Activated effector memory CD4-positive, alpha-beta T cell treated with Interleukin-2 at 50 U/mL for 16 hours (primary cell): ENCODE results near the gene TOP2A.

Experiments
- DNase-seq: peaks from one replicate; pipeline ENCODE4 v3.0.0-alpha.2; 2020

Gene TOP2A

GRCh38 chr17:40451420-40451819 lies 33.7 kb upstream of the TOP2A start:
- DNase-seq, result no peak

GRCh38 chr17:40450175-40450574 lies 32.5 kb upstream of the TOP2A start:
- no peak for DNase-seq

- no peak for DNase-seq
These were observed 31.1 kb upstream of the TOP2A start for GRCh38 chr17:40448639-40449261.

- no peak for DNase-seq
These were observed 30.5 kb upstream of the TOP2A start for GRCh38 chr17:40448213-40448638.

- no peak for DNase-seq
These were observed 30.1 kb upstream of the TOP2A start for GRCh38 chr17:40447806-40448205.

GRCh38 chr17:40447148-40447644 lies 29.5 kb upstream of the TOP2A start:
- DNase-seq, result no peak

- DNase-seq, result no peak
These were observed 28.2 kb upstream of the TOP2A start for GRCh38 chr17:40445751-40446468.

GRCh38 chr17:40443988-40444899 lies 26.5 kb upstream of the TOP2A start:
- no peak for DNase-seq

GRCh38 chr17:40443196-40443987 lies 25.7 kb upstream of the TOP2A start, which contains the start of gene IGFBP4:
IGFBP4 (plus strand) TSS chr17:40443450; CDS start chr17:40443736, 286 bp downstream.
- DNase-seq, result peak; percentile 60

GRCh38 chr17:40442392-40443195 lies 24.9 kb upstream of the TOP2A start:
- no peak for DNase-seq

GRCh38 chr17:40440166-40440565 lies 22.5 kb upstream of the TOP2A start:
- no peak for DNase-seq

- no peak for DNase-seq
These were observed 19.5 kb upstream of the TOP2A start for GRCh38 chr17:40437095-40437732.

GRCh38 chr17:40436636-40437035 lies 18.9 kb upstream of the TOP2A start:
- no peak for DNase-seq

- DNase-seq, result no peak
These were observed 16.1 kb upstream of the TOP2A start for GRCh38 chr17:40433551-40434415.

GRCh38 chr17:40432864-40433528 lies 15.3 kb upstream of the TOP2A start:
- no peak for DNase-seq

GRCh38 chr17:40431231-40431602 lies 13.5 kb upstream of the TOP2A start:
- DNase-seq, result no peak

GRCh38 chr17:40430272-40431230 lies 12.9 kb upstream of the TOP2A start:
- no peak for DNase-seq

GRCh38 chr17:40427002-40427491 lies 9.4 kb upstream of the TOP2A start:
- no peak for DNase-seq
